ENCODE results near the gene LAGE3. TPM values are rescaled to one million over a fixed set of nuclear protein-coding genes. Genes with fewer than 3 reads are reported as not detected.

Gene LAGE3
- total RNA-seq, 4 donors from 2014 or later, result 26.0 to 72.5 (median 29.3) TPM

DNA sequence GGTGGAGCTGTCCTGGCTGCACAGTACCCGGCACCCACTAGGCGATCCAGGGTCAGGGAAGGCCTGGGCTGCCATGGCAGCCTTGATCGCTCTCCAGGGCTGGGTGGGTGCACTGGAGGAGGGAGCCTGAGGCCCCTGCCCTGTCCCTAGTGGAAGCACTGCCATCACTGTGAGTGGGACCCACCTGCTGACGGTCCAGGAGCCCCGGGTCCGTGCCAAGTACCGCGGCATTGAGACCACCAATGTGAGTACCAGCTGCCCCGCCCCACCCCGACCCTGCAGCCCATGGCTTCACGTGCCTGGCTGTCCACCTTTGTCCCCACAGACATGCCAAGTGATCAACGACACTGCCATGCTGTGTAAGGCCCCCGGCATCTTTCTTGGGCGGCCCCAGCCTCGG, 12.2 kb downstream of the LAGE3 start:
- no peak for TF ChIP-seq POLR2A (IDR thresholded peaks at IDR 0.05)
- TF ChIP-seq, protein P1, sequence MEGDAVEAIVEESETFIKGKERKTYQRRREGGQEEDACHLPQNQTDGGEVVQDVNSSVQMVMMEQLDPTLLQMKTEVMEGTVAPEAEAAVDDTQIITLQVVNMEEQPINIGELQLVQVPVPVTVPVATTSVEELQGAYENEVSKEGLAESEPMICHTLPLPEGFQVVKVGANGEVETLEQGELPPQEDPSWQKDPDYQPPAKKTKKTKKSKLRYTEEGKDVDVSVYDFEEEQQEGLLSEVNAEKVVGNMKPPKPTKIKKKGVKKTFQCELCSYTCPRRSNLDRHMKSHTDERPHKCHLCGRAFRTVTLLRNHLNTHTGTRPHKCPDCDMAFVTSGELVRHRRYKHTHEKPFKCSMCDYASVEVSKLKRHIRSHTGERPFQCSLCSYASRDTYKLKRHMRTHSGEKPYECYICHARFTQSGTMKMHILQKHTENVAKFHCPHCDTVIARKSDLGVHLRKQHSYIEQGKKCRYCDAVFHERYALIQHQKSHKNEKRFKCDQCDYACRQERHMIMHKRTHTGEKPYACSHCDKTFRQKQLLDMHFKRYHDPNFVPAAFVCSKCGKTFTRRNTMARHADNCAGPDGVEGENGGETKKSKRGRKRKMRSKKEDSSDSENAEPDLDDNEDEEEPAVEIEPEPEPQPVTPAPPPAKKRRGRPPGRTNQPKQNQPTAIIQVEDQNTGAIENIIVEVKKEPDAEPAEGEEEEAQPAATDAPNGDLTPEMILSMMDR (IDR thresholded peaks at IDR 0.05 in 4 of 5, conservative IDR thresholded peaks at IDR 0.05 in 1 of 5), result no peak
- no peak for ATAC-seq
- Histone ChIP-seq H3K27me3 (no peaks in the 10 kb centered on the region), H3K4me3 (no peak overlapping the region), H3K9me3 (no peaks in the 10 kb centered on the region), H3K36me3 (no peaks in the 10 kb centered on the region), H3K4me1 (no peaks in the 10 kb centered on the region), H3K27ac (no peak overlapping the region)
- intact Hi-C loops (cut with DNase I; ENCODE audit: low total_unique reads) (no loop called here), in situ Hi-C loops (cut with MboI; ENCODE audit: low sequenced_read_pairs in 4 of 4) (no loop called here)
- no peak for DNase-seq

DNA sequence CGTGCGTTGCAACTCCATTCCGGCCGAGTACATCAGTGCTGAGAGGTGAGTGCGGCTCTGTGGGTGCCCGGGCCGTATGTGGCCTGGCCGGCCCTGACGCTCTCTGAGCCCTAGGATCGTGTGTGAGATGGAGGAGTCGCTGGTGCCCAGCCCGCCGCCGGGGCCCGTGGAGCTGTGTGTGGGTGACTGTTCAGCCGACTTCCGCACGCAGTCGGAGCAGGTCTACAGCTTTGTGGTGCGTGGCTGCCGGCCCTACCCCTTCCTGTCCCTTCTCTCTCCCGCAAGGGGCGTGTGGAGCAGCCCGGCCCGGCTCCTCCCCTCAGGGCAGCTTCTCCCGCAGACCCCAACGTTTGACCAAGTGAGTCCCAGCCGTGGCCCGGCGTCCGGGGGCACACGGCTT, 13.0 kb downstream of the LAGE3 start:
- TF ChIP-seq POLR2A (IDR thresholded peaks at IDR 0.05), result no peak
- TF ChIP-seq, protein P1 (IDR thresholded peaks at IDR 0.05 in 4 of 5, conservative IDR thresholded peaks at IDR 0.05 in 1 of 5), result no peak
- DNase-seq (no peak), ATAC-seq (no peak)
- Histone ChIP-seq H3K9me3 (no peaks in the 10 kb centered on the region), H3K4me3 (no peak overlapping the region), H3K27me3 (no peaks in the 10 kb centered on the region), H3K27ac (no peak overlapping the region), H3K36me3 (no peaks in the 10 kb centered on the region), H3K4me1 (no peaks in the 10 kb centered on the region)
- intact Hi-C loops (cut with DNase I; ENCODE audit: low total_unique reads), result no loop called here
- in situ Hi-C loops (cut with MboI; ENCODE audit: low sequenced_read_pairs in 4 of 4), result no loop called here

DNA sequence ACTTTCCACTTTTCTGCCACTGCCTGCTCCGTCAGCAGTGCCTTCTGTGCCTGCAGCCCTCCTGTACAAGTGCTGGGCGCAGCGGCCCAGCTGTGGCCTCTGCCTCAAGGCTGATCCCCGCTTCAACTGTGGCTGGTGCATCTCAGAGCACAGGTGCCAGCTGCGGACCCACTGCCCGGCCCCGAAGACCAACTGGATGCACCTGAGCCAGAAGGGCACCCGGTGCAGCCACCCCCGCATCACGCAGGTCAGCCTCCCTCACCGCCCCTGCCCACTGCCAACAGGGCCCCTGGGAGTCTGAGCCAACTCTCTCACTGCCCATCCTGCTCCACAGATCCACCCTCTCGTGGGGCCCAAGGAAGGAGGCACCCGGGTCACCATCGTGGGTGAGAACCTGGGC, 13.5 kb downstream of the LAGE3 start:
- no peak for TF ChIP-seq POLR2A (IDR thresholded peaks at IDR 0.05)
- TF ChIP-seq, protein P1 (IDR thresholded peaks at IDR 0.05 in 4 of 5, conservative IDR thresholded peaks at IDR 0.05 in 1 of 5), result no peak
- H3K27me3 ChIP-seq, result no peaks in the 10 kb centered on the region
- no peaks in the 10 kb centered on the region for H3K9me3 ChIP-seq
- no peaks in the 10 kb centered on the region for H3K4me1 ChIP-seq
- no peak for ATAC-seq
- intact Hi-C loops (cut with DNase I; ENCODE audit: low total_unique reads) (no loop called here), in situ Hi-C loops (cut with MboI; ENCODE audit: low sequenced_read_pairs in 4 of 4) (no loop called here)
- no peaks in the 10 kb centered on the region for H3K36me3 ChIP-seq
- no peak overlapping the region for H3K4me3 ChIP-seq
- no peak overlapping the region for H3K27ac ChIP-seq
- DNase-seq, result no peak

DNA sequence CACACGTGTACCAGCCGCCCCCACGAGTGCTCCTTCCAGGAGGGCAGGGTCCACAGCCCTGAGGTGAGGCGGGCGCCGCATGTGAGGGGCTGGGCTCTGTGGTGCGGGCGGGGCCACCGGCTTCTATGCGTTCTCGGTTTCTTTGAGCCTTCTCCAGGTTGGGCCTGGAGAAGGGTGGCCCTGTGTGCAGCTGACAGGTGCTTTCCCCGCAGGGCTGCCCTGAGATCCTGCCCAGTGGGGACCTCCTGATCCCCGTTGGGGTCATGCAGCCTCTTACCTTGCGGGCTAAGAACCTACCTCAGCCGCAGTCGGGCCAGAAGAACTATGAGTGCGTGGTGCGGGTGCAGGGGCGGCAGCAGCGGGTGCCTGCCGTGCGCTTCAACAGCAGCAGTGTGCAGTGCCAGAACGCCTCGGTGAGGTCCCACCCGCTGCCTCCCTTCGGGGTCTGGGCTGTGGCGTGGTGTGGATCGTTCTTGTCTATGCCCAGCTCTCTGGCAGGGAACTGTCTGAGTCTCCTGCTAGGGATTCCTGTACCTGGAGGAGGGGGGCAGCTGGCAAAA, 14.2 kb downstream of the LAGE3 start:
- ATAC-seq, result no peak
- H3K27me3 ChIP-seq, result no peaks in the 10 kb centered on the region
- no peaks in the 10 kb centered on the region for H3K9me3 ChIP-seq
- no peak overlapping the region for H3K27ac ChIP-seq
- H3K4me1 ChIP-seq, result no peaks in the 10 kb centered on the region
- no peak for TF ChIP-seq POLR2A (IDR thresholded peaks at IDR 0.05)
- TF ChIP-seq, protein P1 (IDR thresholded peaks at IDR 0.05 in 4 of 5, conservative IDR thresholded peaks at IDR 0.05 in 1 of 5), result no peak
- H3K36me3 ChIP-seq, result no peaks in the 10 kb centered on the region
- intact Hi-C loops (cut with DNase I; ENCODE audit: low total_unique reads), result no loop called here
- no peak overlapping the region for H3K4me3 ChIP-seq
- no peak for DNase-seq
- in situ Hi-C loops (cut with MboI; ENCODE audit: low sequenced_read_pairs in 4 of 4), result no loop called here

DNA sequence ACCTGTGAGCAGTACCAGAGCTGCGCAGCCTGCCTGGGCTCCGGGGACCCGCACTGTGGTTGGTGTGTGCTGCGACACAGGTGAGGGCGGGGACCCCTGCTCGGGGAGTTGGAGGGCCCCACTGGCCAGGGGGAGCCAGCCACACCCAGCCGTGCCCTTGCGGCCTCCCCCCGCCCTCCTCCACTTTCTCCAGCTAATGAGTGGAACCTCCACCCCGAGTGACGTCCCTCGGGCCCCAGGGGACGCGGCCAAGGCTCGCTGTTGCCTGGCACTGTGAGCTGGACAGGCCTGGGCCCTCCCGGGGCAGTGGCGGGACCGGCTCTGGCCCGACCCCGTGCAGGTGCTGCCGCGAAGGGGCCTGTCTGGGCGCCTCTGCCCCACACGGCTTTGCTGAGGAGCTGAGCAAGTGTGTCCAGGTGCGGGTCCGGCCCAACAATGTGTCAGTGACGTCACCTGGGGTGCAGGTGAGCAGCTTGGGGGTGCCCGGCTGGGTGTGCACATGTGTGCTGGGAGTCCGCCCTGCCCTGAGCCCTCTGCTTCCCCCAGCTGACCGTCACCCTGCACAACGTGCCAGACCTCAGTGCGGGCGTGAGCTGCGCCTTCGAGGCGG, 15.4 kb downstream of the LAGE3 start:
- Histone ChIP-seq H3K36me3 (no peaks in the 10 kb centered on the region), H3K4me1 (no peaks in the 10 kb centered on the region), H3K27me3 (no peaks in the 10 kb centered on the region), H3K9me3 (no peaks in the 10 kb centered on the region), H3K4me3 (no peak overlapping the region), H3K27ac (no peak overlapping the region)
- no peak for DNase-seq
- ATAC-seq, result no peak
- intact Hi-C loops (cut with DNase I; ENCODE audit: low total_unique reads), result no loop called here
- in situ Hi-C loops (cut with MboI; ENCODE audit: low sequenced_read_pairs in 4 of 4), result no loop called here
- TF ChIP-seq POLR2A (IDR thresholded peaks at IDR 0.05), result no peak
- TF ChIP-seq, protein P1 (IDR thresholded peaks at IDR 0.05 in 4 of 5, conservative IDR thresholded peaks at IDR 0.05 in 1 of 5), result no peak
